Parathyroid adenoma (tissue), 2 donors: ENCODE measurements around the gene LINGO1.

Experiments
- H2AFZ ChIP-seq: fragments of 300-600 bp; sonication (generic); one replicate; pipeline ENCODE4 v1.7.0; 2017; ENCODE audit warnings: antibody characterized with exemption, mild to moderate bottlenecking
- H3K27ac ChIP-seq: fragments of 300-600 bp; sonication (generic); one replicate; pipeline ENCODE4 v1.7.0; 2017
- H3K27me3 ChIP-seq: fragments of 300-600 bp; sonication (generic); one replicate; pipeline ENCODE4 v1.7.0; 2017; ENCODE audit warnings: low read length; ENCODE audit not compliant: control insufficient read depth, insufficient read depth
- H3K36me3 ChIP-seq: fragments of 300-600 bp; sonication (generic); one replicate; pipeline ENCODE4 v1.7.0; 2017; ENCODE audit warnings: low read length; ENCODE audit not compliant: control insufficient read depth, insufficient read depth
- H3K4me1 ChIP-seq: fragments of 300-600 bp; sonication (generic); one replicate; pipeline ENCODE4 v1.7.0; 2017; ENCODE audit warnings: control low read depth
- H3K4me2 ChIP-seq: fragments of 300-600 bp; sonication (generic); one replicate; pipeline ENCODE4 v1.7.0; 2017; ENCODE audit warnings: low read length
- H3K4me3 ChIP-seq: fragments of 300-600 bp; sonication (generic); one replicate; pipeline ENCODE4 v1.7.0; 2017; ENCODE audit warnings: low read depth, low read length
- H3K79me2 ChIP-seq: fragments of 300-600 bp; sonication (generic); one replicate; pipeline ENCODE4 v1.7.0; 2017; ENCODE audit warnings: control low read depth
- H3K9ac ChIP-seq: fragments of 300-600 bp; sonication (generic); one replicate; pipeline ENCODE4 v1.7.0; 2017; ENCODE audit warnings: mild to moderate bottlenecking
- H3K9me3 ChIP-seq: fragments of 300-600 bp; sonication (generic); one replicate; pipeline ENCODE4 v1.7.0; 2017; ENCODE audit warnings: low read length; ENCODE audit not compliant: control insufficient read depth
- CTCF ChIP-seq: fragments of 300-600 bp; sonication (generic); IDR thresholded peaks from one replicate; pipeline ENCODE4 v1.7.0; 2017; ENCODE audit warnings: antibody characterized with exemption, mild to moderate bottlenecking
- donor health status: primary hyperparathyroidism.

LINGO1 gene

DNA sequence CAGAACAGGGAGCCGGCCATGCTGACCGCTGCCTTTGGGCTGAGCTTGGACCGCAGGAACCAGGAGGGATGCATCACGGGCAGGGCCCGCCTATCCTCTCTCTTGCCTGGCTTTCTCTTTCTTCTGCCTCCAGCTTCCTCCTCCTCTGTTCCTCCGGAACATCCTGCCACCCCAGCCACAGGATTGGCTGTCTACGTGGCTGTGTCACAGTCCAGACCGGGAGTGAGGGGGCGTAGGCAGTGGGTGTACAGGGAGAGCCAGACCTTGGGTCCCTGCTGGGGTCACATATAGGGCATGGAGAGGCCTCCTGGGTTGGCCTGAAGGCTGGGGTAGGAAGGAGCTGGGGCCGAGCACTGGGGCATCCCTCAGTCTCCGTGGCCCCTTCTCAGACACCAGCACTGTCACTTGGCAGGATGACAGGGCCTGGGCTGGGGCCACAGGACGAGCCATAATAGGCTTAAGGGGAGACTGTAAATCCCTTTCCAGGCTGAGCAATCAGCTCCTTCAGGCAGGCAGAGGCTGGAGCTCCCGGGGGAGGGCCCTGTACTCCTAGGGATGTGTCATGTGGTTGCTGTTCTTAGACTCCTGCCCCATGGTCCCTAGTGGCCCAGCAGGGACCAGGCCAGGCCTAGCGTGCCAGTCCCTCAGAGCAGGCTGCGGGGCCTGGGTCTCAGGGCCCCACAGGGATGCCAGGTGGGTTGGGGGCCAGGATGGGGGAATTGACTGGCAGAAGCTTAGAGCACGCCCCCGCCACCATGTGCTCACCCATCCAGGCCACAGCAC is 25.4 kb downstream of the LINGO1 start:
- Histone ChIP-seq H3K4me2 (no peak overlapping the region), H3K36me3 (no peaks in the 10 kb centered on the region), H3K9ac (no peak overlapping the region), H3K4me3 (no peak overlapping the region), H3K9me3 (no peaks in the 10 kb centered on the region), H3K79me2 (no peaks in the 10 kb centered on the region), H3K27me3 (no peaks in the 10 kb centered on the region), H3K4me1 (no peaks in the 10 kb centered on the region), H3K27ac (no peak overlapping the region), H2AFZ (no peak overlapping the region)
- no peak for TF ChIP-seq CTCF

DNA sequence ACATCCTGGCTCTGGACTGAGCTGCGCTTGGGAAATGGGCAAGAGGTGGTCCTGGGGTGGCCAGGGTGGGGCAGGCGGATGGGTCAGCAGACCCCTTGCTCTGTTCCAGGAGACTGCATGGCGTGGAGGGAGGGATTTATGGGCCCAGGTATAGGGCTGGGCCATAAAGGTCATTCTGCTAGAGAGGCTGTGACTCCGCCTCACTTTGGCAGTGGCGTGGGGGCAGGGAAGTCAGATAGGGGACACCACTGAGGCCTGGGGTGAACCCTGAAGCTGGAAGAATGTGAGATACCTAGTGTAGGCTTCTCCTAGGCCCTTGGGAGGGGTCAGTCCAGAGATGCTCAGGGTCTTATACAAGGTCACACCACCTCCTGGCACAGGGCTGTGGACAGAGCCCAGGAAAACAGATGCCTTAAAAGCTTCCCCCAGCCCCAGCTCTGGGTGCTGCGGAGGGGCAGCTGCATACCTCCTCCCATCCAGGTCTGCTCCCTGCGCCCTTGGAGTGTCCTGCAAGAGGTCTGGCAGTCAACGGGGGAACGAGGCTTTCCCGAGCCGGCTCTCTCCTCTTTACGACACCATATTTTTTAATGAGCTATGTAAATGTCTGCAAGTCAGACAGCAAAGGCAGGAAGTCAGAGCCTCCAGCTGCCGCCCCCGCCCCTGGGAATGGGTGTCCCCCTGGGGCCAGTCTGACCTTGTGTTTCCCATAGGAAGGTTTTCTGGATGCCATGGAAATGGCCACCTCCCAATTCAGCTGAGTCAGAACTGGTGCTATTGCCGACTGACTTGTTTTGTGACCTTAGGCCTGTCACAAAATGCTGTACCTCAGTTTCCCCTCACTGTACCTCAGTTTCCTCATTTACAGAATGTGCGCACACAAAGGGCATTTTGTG is 26.3 kb downstream of the LINGO1 start:
- H3K4me1 ChIP-seq, result no peaks in the 10 kb centered on the region
- H3K9me3 ChIP-seq, result no peaks in the 10 kb centered on the region
- H3K27me3 ChIP-seq, result no peaks in the 10 kb centered on the region
- no peak overlapping the region for H3K4me2 ChIP-seq
- H3K27ac ChIP-seq, result no peak overlapping the region
- no peaks in the 10 kb centered on the region for H3K79me2 ChIP-seq
- no peak overlapping the region for H3K9ac ChIP-seq
- TF ChIP-seq CTCF, result no peak
- no peak overlapping the region for H3K4me3 ChIP-seq
- no peak overlapping the region for H2AFZ ChIP-seq
- no peaks in the 10 kb centered on the region for H3K36me3 ChIP-seq

GRCh38 chr15:77605547-77605946 is 27.2 kb downstream of the LINGO1 start:
- no peak for TF ChIP-seq CTCF
- H3K79me2 ChIP-seq, result no peaks in the 10 kb centered on the region
- no peak overlapping the region for H3K4me3 ChIP-seq
- no peaks in the 10 kb centered on the region for H3K27me3 ChIP-seq
- no peaks in the 10 kb centered on the region for H3K36me3 ChIP-seq
- H3K9me3 ChIP-seq, result no peaks in the 10 kb centered on the region
- H3K9ac ChIP-seq, result no peak overlapping the region
- no peak overlapping the region for H3K4me2 ChIP-seq
- no peaks in the 10 kb centered on the region for H3K4me1 ChIP-seq
- H2AFZ ChIP-seq, result no peak overlapping the region
- no peak overlapping the region for H3K27ac ChIP-seq

GRCh38 chr15:77604973-77605372 is 27.7 kb downstream of the LINGO1 start:
- H3K9me3 ChIP-seq, result no peaks in the 10 kb centered on the region
- no peaks in the 10 kb centered on the region for H3K79me2 ChIP-seq
- no peak for TF ChIP-seq CTCF
- H3K4me3 ChIP-seq, result no peak overlapping the region
- no peaks in the 10 kb centered on the region for H3K27me3 ChIP-seq
- no peak overlapping the region for H3K9ac ChIP-seq
- no peaks in the 10 kb centered on the region for H3K36me3 ChIP-seq
- no peak overlapping the region for H3K4me2 ChIP-seq
- H3K27ac ChIP-seq, result no peak overlapping the region
- no peak overlapping the region for H2AFZ ChIP-seq
- no peaks in the 10 kb centered on the region for H3K4me1 ChIP-seq
